Measurements from ENCODE around the gene KRTAP2-1.

DNA sequence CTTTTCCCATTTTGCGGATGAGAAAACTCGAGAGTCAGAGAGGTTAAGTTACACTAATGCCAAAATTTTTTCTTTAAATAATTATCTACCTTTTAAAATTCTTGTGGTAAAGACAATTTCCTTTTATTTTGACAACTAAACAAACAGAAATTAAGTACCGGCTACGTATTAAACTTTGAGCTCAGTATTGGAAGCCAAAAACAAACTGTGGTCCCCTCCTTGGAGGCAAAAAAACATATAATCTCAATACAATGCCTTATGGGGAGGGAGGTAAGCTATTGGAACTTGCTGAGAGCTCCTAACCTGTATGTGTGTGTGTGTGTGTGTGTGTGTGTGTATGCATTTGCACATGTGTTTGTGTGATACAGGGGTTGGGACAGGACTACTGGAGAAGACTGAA lies 16.3 kb upstream of the KRTAP2-1 start:
- TF ChIP-seq, protein P1, sequence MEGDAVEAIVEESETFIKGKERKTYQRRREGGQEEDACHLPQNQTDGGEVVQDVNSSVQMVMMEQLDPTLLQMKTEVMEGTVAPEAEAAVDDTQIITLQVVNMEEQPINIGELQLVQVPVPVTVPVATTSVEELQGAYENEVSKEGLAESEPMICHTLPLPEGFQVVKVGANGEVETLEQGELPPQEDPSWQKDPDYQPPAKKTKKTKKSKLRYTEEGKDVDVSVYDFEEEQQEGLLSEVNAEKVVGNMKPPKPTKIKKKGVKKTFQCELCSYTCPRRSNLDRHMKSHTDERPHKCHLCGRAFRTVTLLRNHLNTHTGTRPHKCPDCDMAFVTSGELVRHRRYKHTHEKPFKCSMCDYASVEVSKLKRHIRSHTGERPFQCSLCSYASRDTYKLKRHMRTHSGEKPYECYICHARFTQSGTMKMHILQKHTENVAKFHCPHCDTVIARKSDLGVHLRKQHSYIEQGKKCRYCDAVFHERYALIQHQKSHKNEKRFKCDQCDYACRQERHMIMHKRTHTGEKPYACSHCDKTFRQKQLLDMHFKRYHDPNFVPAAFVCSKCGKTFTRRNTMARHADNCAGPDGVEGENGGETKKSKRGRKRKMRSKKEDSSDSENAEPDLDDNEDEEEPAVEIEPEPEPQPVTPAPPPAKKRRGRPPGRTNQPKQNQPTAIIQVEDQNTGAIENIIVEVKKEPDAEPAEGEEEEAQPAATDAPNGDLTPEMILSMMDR (IDR thresholded peaks at IDR 0.05; ENCODE audit: low read depth, low read length), result no peak
- no peak for TF ChIP-seq EZH2phosphoT487 (IDR thresholded peaks at IDR 0.05; ENCODE audit: low read depth)

All from OCI-LY3 (cell line).